22Rv1 (cell line): ENCODE data around the gene KIF1C.

Experiments
- CTCF ChIP-seq: fragments of 450-650 bp; IDR thresholded peaks from 2 replicates; pipeline ENCODE4 v1.5.1; 2017; ENCODE audit warnings: mild to moderate bottlenecking
- ZFX ChIP-seq: fragments of 450-650 bp; IDR thresholded peaks from 2 replicates; pipeline ENCODE4 v1.6.1; 2017; ENCODE audit warnings: antibody characterized with exemption, borderline replicate concordance

GRCh38 chr17:5044630-5045029 is 46.9 kb downstream of the KIF1C start:
- TF ChIP-seq CTCF (no peak), ZFX (no peak)
